ENCODE measurements around the gene NATD1.

The NATD1 gene

DNA sequence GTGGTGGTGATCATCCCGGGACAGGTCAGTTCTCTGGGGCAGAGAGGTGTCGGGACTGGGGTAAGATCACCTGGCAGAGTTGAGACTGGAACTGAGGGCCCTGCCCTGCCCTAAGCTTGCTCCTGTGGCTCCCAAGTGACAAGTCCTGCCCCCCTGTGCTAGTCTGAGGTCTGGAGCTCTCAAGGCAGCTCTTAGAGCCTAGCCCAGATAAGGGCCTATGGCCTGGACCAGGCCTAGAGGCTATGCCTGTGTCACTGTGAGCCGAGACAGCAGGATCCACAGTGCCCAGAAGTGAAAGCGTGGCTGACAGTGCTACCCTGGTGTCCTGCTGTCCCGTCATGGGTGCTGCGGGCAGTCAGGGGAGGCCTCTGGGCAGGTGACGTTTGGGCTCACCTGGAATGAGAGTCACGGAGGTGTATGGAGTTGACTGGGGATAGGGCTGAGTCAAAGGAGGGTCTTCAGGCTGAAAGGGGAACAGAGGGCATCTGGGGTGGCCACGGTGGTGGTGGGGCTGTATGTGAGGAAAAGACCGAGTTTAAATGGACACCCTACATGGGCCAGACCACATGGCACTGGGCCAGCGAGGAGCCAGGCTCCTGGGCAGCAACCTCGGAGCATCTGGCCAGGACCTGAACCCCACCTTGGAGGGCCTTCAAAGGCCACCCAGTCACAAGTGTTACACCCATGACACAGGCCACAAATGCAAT is 5.5 kb downstream of the NATD1 start:
- Histone ChIP-seq H3K27ac (ENCODE audit: low read depth, low read length) (peak overlapping the region; percentile 50), H3K36me3 (ENCODE audit: control insufficient read depth in 5 of 5, insufficient read depth in 5 of 5, low read length in 5 of 5) (peaks cover 0 to 25% (median 18%) of the 10 kb centered on the region in 5 donors), H3K9me3 (ENCODE audit: control insufficient read depth in 5 of 5, low read length in 5 of 5) (no peaks in the 10 kb centered on the region), H3K9ac (ENCODE audit: low read length in 5 of 5) (peak overlapping the region in 1 of 5 donors; percentile 22), H3K4me3 (ENCODE audit: low read depth in 1 of 5, low read length in 5 of 5) (no peak overlapping the region), H3K4me1 (ENCODE audit: control insufficient read depth in 5 of 5, insufficient read depth in 5 of 5, low read length in 5 of 5) (peaks cover 4 to 77% (median 59%) of the 10 kb centered on the region in 5 donors), H3K27me3 (ENCODE audit: control insufficient read depth in 5 of 5, insufficient read depth in 4 of 5, low read length in 5 of 5) (no peaks in the 10 kb centered on the region)

DNA sequence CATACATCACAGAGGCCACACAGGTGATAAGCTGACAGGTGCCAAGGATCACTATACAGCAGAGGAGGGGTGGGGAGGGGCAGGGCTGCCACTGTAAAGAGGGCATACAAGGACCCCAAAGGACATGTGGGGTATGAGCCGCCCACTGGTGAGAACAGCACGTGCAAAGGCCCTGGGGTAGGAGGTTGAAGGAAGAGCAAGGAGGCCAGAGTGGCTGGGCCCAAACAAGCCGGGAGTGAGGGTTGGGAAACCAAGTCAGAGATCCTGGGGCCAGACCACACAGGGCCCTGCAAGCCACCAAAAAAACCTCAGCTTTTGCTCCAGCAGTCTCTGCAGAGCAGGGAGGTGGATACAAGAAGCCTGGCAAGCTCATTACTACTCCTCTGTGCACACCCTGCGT is 6.5 kb downstream of the NATD1 start:
- Histone ChIP-seq H3K9ac (ENCODE audit: low read length in 5 of 5) (no peak overlapping the region), H3K4me3 (ENCODE audit: low read depth in 1 of 5, low read length in 5 of 5) (no peak overlapping the region), H3K27me3 (ENCODE audit: control insufficient read depth in 5 of 5, insufficient read depth in 4 of 5, low read length in 5 of 5) (no peaks in the 10 kb centered on the region), H3K27ac (ENCODE audit: low read depth, low read length) (no peak overlapping the region), H3K9me3 (ENCODE audit: control insufficient read depth in 5 of 5, low read length in 5 of 5) (no peaks in the 10 kb centered on the region), H3K36me3 (ENCODE audit: control insufficient read depth in 5 of 5, insufficient read depth in 5 of 5, low read length in 5 of 5) (peaks cover 0 to 35% (median 27%) of the 10 kb centered on the region in 5 donors), H3K4me1 (ENCODE audit: control insufficient read depth in 5 of 5, insufficient read depth in 5 of 5, low read length in 5 of 5) (peaks cover 5 to 78% (median 56%) of the 10 kb centered on the region in 5 donors)

DNA sequence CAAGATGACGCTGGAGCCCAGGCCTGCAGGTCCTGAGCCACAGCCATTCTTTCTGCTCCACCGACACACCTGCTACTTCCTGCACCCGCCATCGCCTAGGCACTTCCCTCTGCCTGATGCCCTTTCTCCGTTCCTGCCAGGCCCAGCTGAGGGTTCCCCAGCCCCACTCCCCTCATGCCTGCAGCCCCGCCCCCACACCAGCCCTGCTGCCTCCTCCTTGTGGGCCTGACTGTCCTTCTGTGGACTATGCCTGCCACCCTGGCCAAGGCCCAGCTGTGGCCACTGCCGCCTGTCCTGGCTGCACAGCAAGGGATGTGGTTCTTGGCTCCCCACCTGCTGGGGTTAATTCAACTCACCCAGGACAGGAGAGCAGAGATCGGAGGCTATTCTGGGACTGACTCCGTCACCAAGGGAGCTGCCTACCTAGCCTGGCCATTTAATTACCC is 7.5 kb downstream of the NATD1 start:
- peaks cover 4 to 77% (median 51%) of the 10 kb centered on the region in 5 donors for H3K4me1 ChIP-seq (ENCODE audit: control insufficient read depth in 5 of 5, insufficient read depth in 5 of 5, low read length in 5 of 5)
- no peaks in the 10 kb centered on the region for H3K27me3 ChIP-seq (ENCODE audit: control insufficient read depth in 5 of 5, insufficient read depth in 4 of 5, low read length in 5 of 5)
- peaks cover 0 to 45% (median 36%) of the 10 kb centered on the region in 5 donors for H3K36me3 ChIP-seq (ENCODE audit: control insufficient read depth in 5 of 5, insufficient read depth in 5 of 5, low read length in 5 of 5)
- no peak overlapping the region for H3K27ac ChIP-seq (ENCODE audit: low read depth, low read length)
- H3K9ac ChIP-seq (ENCODE audit: low read length in 5 of 5) = peak overlapping the region in 1 of 5 donors; percentile 48
- H3K9me3 ChIP-seq (ENCODE audit: control insufficient read depth in 5 of 5, low read length in 5 of 5) = no peaks in the 10 kb centered on the region
- no peak overlapping the region for H3K4me3 ChIP-seq (ENCODE audit: low read depth in 1 of 5, low read length in 5 of 5)

DNA sequence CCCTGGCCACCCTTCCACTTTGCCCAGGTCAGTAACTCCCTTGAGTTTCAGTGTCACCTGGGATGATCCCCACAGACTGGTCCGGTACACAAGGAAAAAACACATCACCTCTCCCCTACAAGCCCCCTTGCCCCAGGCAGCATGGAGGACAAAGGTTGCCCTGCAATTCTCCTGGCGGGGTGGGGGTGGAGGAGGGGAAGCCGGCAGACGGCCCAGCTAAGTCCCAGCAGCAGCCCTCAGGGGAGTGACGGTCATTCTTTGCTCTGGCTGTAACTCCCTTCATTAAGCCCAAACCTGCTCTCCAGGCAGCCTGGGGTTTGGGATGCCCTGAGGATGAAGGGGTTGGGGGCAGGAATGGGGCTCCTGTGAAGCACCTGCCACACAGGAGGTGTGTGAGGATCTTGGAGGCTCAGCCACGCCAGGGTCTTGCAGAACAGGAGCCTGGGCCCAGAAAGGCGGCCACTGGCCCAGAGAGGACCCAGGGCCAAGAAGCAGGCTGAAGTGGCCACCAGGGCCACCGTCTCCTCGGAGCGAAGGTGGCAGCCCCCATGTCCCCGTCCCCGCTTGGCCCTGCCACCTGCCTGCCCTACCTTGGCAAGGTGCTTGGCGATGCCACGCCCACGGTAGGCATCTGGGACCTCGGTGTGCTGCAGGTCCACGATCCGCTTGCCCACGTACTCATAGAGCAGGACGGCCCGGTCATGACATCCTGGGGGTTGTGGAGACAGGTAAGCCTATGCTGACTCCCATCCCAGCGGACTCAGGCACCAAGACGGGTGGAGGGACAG is 9.5 kb downstream of the NATD1 start:
- Histone ChIP-seq H3K9ac (ENCODE audit: low read length in 5 of 5) (peak overlapping the region in 1 of 5 donors; percentile 36), H3K27me3 (ENCODE audit: control insufficient read depth in 5 of 5, insufficient read depth in 4 of 5, low read length in 5 of 5) (no peaks in the 10 kb centered on the region), H3K4me3 (ENCODE audit: low read depth in 1 of 5, low read length in 5 of 5) (no peak overlapping the region), H3K27ac (ENCODE audit: low read depth, low read length) (peak overlapping the region; percentile 30), H3K4me1 (ENCODE audit: control insufficient read depth in 5 of 5, insufficient read depth in 5 of 5, low read length in 5 of 5) (peaks cover 1 to 65% (median 39%) of the 10 kb centered on the region in 5 donors), H3K9me3 (ENCODE audit: control insufficient read depth in 5 of 5, low read length in 5 of 5) (no peaks in the 10 kb centered on the region), H3K36me3 (ENCODE audit: control insufficient read depth in 5 of 5, insufficient read depth in 5 of 5, low read length in 5 of 5) (peaks cover 0 to 47% (median 36%) of the 10 kb centered on the region in 5 donors)

- Histone ChIP-seq H3K4me3 (ENCODE audit: low read depth in 1 of 5, low read length in 5 of 5) (no peak overlapping the region), H3K27me3 (ENCODE audit: control insufficient read depth in 5 of 5, insufficient read depth in 4 of 5, low read length in 5 of 5) (no peaks in the 10 kb centered on the region), H3K4me1 (ENCODE audit: control insufficient read depth in 5 of 5, insufficient read depth in 5 of 5, low read length in 5 of 5) (peaks cover 1 to 58% (median 37%) of the 10 kb centered on the region in 5 donors), H3K9ac (ENCODE audit: low read length in 5 of 5) (no peak overlapping the region), H3K36me3 (ENCODE audit: control insufficient read depth in 5 of 5, insufficient read depth in 5 of 5, low read length in 5 of 5) (peaks cover 0 to 47% (median 36%) of the 10 kb centered on the region in 5 donors), H3K9me3 (ENCODE audit: control insufficient read depth in 5 of 5, low read length in 5 of 5) (no peaks in the 10 kb centered on the region), H3K27ac (ENCODE audit: low read depth, low read length) (peak overlapping the region; percentile 30)
Observed at GRCh38 chr17:21242780-21243515, 10.3 kb downstream of the NATD1 start.

DNA sequence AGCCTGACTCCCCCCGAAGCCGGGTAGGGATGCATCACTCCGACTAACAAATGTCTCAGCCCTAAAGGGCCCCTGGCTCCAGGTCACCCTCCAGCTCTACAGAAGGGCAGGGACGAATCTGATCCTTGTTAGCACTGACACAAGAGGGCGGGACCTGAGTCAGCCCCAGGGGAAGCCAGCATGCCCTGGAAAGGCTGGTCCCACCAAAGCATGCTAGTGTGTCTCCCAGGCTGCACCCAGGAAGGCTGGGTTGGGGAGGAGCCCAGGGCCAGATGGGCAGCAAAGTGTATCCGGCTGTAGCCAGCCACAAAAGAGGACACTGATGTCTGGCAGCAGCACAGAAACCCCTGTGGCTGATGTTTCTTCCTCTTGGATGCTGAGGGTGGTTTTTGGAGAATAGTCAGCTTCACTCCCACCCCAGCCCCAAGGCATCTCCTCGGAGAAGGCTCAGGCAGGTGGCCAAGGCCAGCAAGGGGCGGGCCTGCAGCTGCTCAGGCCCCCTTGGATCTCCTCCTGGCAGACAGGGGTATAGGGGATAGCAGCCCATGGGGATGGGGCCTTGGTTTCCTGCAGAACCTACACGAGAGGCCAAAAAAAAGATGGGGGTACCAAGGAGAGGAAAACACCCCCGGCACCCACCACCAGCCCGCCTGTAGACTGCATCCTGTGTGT is 11.0 kb downstream of the NATD1 start:
- H3K27ac ChIP-seq (ENCODE audit: low read depth, low read length) = peak overlapping the region; percentile 30
- no peak overlapping the region for H3K4me3 ChIP-seq (ENCODE audit: low read depth in 1 of 5, low read length in 5 of 5)
- H3K9ac ChIP-seq (ENCODE audit: low read length in 5 of 5) = peak overlapping the region in 1 of 5 donors; percentile 4
- no peaks in the 10 kb centered on the region for H3K9me3 ChIP-seq (ENCODE audit: control insufficient read depth in 5 of 5, low read length in 5 of 5)
- H3K36me3 ChIP-seq (ENCODE audit: control insufficient read depth in 5 of 5, insufficient read depth in 5 of 5, low read length in 5 of 5) = peaks cover 0 to 40% (median 29%) of the 10 kb centered on the region in 5 donors
- no peaks in the 10 kb centered on the region for H3K27me3 ChIP-seq (ENCODE audit: control insufficient read depth in 5 of 5, insufficient read depth in 4 of 5, low read length in 5 of 5)
- peaks cover 1 to 53% (median 37%) of the 10 kb centered on the region in 5 donors for H3K4me1 ChIP-seq (ENCODE audit: control insufficient read depth in 5 of 5, insufficient read depth in 5 of 5, low read length in 5 of 5)

DNA sequence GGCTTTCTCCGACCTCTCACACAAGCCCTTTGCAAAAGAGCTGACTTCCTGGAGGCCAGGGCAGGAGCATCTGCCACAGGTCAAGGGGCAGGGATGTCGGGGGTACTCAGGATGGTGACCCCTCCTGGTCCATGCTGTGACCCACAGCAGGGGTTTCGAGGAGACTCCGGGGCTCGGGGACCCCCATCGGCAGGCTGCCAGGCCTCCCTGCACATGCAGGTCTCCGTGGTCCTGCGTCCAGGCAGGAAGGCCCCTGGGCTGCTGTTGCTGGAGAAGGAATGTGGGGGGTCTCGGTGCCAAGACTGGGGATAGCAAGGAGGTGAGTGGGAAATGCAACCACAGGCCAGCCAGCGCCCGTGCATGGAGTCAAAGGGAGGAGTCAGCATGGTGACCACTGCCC is 11.6 kb downstream of the NATD1 start:
- no peak overlapping the region for H3K27ac ChIP-seq (ENCODE audit: low read depth, low read length)
- H3K36me3 ChIP-seq (ENCODE audit: control insufficient read depth in 5 of 5, insufficient read depth in 5 of 5, low read length in 5 of 5) = peaks cover 0 to 37% (median 28%) of the 10 kb centered on the region in 5 donors
- no peaks in the 10 kb centered on the region for H3K9me3 ChIP-seq (ENCODE audit: control insufficient read depth in 5 of 5, low read length in 5 of 5)
- H3K4me3 ChIP-seq (ENCODE audit: low read depth in 1 of 5, low read length in 5 of 5) = no peak overlapping the region
- peaks cover 1 to 53% (median 37%) of the 10 kb centered on the region in 5 donors for H3K4me1 ChIP-seq (ENCODE audit: control insufficient read depth in 5 of 5, insufficient read depth in 5 of 5, low read length in 5 of 5)
- no peak overlapping the region for H3K9ac ChIP-seq (ENCODE audit: low read length in 5 of 5)
- no peaks in the 10 kb centered on the region for H3K27me3 ChIP-seq (ENCODE audit: control insufficient read depth in 5 of 5, insufficient read depth in 4 of 5, low read length in 5 of 5)

- Histone ChIP-seq H3K27ac (ENCODE audit: low read depth, low read length) (no peak overlapping the region), H3K4me1 (ENCODE audit: control insufficient read depth in 5 of 5, insufficient read depth in 5 of 5, low read length in 5 of 5) (peaks cover 1 to 48% (median 37%) of the 10 kb centered on the region in 5 donors), H3K36me3 (ENCODE audit: control insufficient read depth in 5 of 5, insufficient read depth in 5 of 5, low read length in 5 of 5) (peaks cover 0 to 37% (median 28%) of the 10 kb centered on the region in 5 donors)
Observed at GRCh38 chr17:21240369-21241055, 12.7 kb downstream of the NATD1 start.

More at GRCh38 chr17:21240369-21241055, 12.7 kb downstream of the NATD1 start:
- Histone ChIP-seq H3K4me3 (ENCODE audit: low read depth in 1 of 5, low read length in 5 of 5) (no peak overlapping the region), H3K9me3 (ENCODE audit: control insufficient read depth in 5 of 5, low read length in 5 of 5) (no peaks in the 10 kb centered on the region), H3K9ac (ENCODE audit: low read length in 5 of 5) (no peak overlapping the region), H3K27me3 (ENCODE audit: control insufficient read depth in 5 of 5, insufficient read depth in 4 of 5, low read length in 5 of 5) (no peaks in the 10 kb centered on the region)

Measured in subcutaneous abdominal adipose tissue (tissue), 5 donors.